SW 1271 (cell line): ENCODE data around the gene PAK3.
A peak's percentile ranks its signal among the peaks of the same experiment; 100 is the strongest.

ENCODE experiments used
- DNase-seq, 2 experiments: peaks; one replicate each; lab custom pipeline; 2025; lab: John Stamatoyannopoulos, UW

The PAK3 gene

GRCh38 chrX:111131572-111131971 lies 35.6 kb downstream of the PAK3 start:
- no peak for DNase-seq

GRCh38 chrX:111133389-111133788 lies 37.4 kb downstream of the PAK3 start:
- no peak for DNase-seq

- DNase-seq = no peak
Measured at GRCh38 chrX:111145878-111146277, 49.9 kb downstream of the PAK3 start.

GRCh38 chrX:111151764-111152163 lies 55.8 kb downstream of the PAK3 start:
- DNase-seq = no peak

- DNase-seq = no peak
Measured at GRCh38 chrX:111159232-111159631, 63.2 kb downstream of the PAK3 start.

- DNase-seq = peak in 1 of 2 experiments; percentile 0
Measured at GRCh38 chrX:111164728-111165127, 68.7 kb downstream of the PAK3 start.

- DNase-seq = no peak
Measured at GRCh38 chrX:111165902-111166301, 69.9 kb downstream of the PAK3 start.

GRCh38 chrX:111167334-111167733 lies 71.3 kb downstream of the PAK3 start:
- no peak for DNase-seq

- peak in 1 of 2 experiments; percentile 0 for DNase-seq
Measured at GRCh38 chrX:111168314-111168713, 72.3 kb downstream of the PAK3 start.

GRCh38 chrX:111169141-111169540 lies 73.2 kb downstream of the PAK3 start:
- no peak for DNase-seq

- no peak for DNase-seq
Measured at GRCh38 chrX:111170017-111170416, 74.0 kb downstream of the PAK3 start.

- DNase-seq = no peak
Measured at GRCh38 chrX:111180750-111181240, 84.8 kb downstream of the PAK3 start.

GRCh38 chrX:111181951-111182350 lies 86.0 kb downstream of the PAK3 start:
- DNase-seq = no peak

GRCh38 chrX:111182997-111183396 lies 87.0 kb downstream of the PAK3 start:
- DNase-seq = no peak

- no peak for DNase-seq
Measured at GRCh38 chrX:111191598-111191997, 95.6 kb downstream of the PAK3 start.

GRCh38 chrX:111199505-111199904 lies 103.5 kb downstream of the PAK3 start:
- no peak for DNase-seq

- no peak for DNase-seq
Measured at GRCh38 chrX:111200327-111200726, 104.3 kb downstream of the PAK3 start.

GRCh38 chrX:111207851-111208250 lies 111.9 kb downstream of the PAK3 start:
- no peak for DNase-seq

GRCh38 chrX:111216293-111216801 lies 120.4 kb downstream of the PAK3 start:
- DNase-seq = no peak

- peak in 1 of 2 experiments; percentile 0 for DNase-seq
Measured at GRCh38 chrX:111244235-111244750, 148.3 kb downstream of the PAK3 start.

- peak in 1 of 2 experiments; percentile 6 for DNase-seq
Measured at GRCh38 chrX:111254896-111255693, 159.1 kb downstream of the PAK3 start.

- no peak for DNase-seq
Measured at GRCh38 chrX:111257733-111258132, 161.7 kb downstream of the PAK3 start.

GRCh38 chrX:111259559-111259958 lies 163.6 kb downstream of the PAK3 start:
- no peak for DNase-seq
